Right lobe of liver (tissue), 6 donors: ENCODE data around the gene CYREN. TPM values are rescaled to one million over a fixed set of nuclear protein-coding genes. Genes with fewer than 3 reads are reported as not detected.

Experiments
- ATAC-seq, 4 donors: fragments of 200-7000 bp; cut with Tn5 transposase; one replicate each; pipeline ENCODE4 v1.9.1; 2020; ENCODE audit warnings: mild to moderate bottlenecking in 4 of 4, moderate library complexity in 4 of 4
- DNase-seq, 3 donors: peaks; one replicate each; pipeline ENCODE4 v3.0.0-alpha.2; 2020
- H3K27ac ChIP-seq, 3 donors: fragments of 200-600 bp; one replicate each; pipeline ENCODE4 v1.8.0; 2022
- H3K27me3 ChIP-seq, 2 donors: fragments of 200-600 bp; one replicate each; pipeline ENCODE4 v1.8.0; 2022
- H3K36me3 ChIP-seq, 4 donors: fragments of 200-600 bp; sonication (generic) in 1 of 4; one replicate each; pipeline versions ENCODE4 v1.5.1 to v1.8.0; 2017 to 2022; ENCODE audit warnings: control low read depth in 1 of 4
- H3K4me1 ChIP-seq, 4 donors: fragments of 200-600 bp; sonication (generic) in 1 of 4; one replicate each; pipeline versions ENCODE4 v1.5.1 to v1.8.0; 2017 to 2022; ENCODE audit warnings: control low read depth in 1 of 4
- H3K4me3 ChIP-seq, 3 donors: fragments of 200-600 bp; one replicate each; pipeline ENCODE4 v1.8.0; 2022
- H3K9me3 ChIP-seq, 4 donors: fragments of 200-600 bp; sonication (generic) in 1 of 4; one replicate each; pipeline versions ENCODE4 v1.5.1 to v1.8.0; 2017 to 2022; ENCODE audit warnings: control low read depth in 1 of 4
- POLR2A ChIP-seq: fragments of 450-650 bp; IDR thresholded peaks from one replicate; pipeline ENCODE4 v1.6.1; 2017; ENCODE audit warnings: antibody characterized with exemption, mild to moderate bottlenecking
- WGBS: methylation state at CpG from one replicate; pipeline ENCODE4 v1.1.6; 2018; ENCODE audit warnings: low coverage, low lambda C conversion rate; ENCODE audit not compliant: insufficient coverage; ENCODE audit errors: missing lambda C conversion rate; 5-methylcytosine and 5-hydroxymethylcytosine counted together
- intact Hi-C, 2 donors: fragments of 100-400 bp; cut with DNase I; formaldehyde crosslinking; loops; one replicate each; pipeline versions ENCODE4 v1.11.2 to v1.14.1; 2022
- total RNA-seq, 6 experiments: library from RNA; depleted of rRNA in 2 of 6; stranded (reverse); fragments of >200 nt in 2 of 6; fragmentation: NEBNext Ultra II Directional in 3 of 6; extraction: Animal tissue kit (Norgen Biotek cat#: 25700) in 3 of 6; gene quantifications; one replicate each; pipeline versions ENCODE4 v1.1.0 to v1.2.4, GENCODE V29; 2016 to 2023
- TF ChIP-seq, protein P1 (sequence below), 4 donors: fragments of 200-600 bp in 3 of 4; fragments of 450-650 bp in 1 of 4; IDR thresholded peaks; one replicate each; pipeline versions ENCODE4 v1.5.1 to v1.8.0; 2016 to 2022; ENCODE audit warnings: antibody characterized with exemption in 4 of 4, mild to moderate bottlenecking in 2 of 4
- donor health status: DM: no; HTN: yes; CAD: no.
- donor health status: DM: no; HTN: no; CAD: no.
- donor health status: DM: no; HTN: no; CAD: no.
- donor health status: DM: no; HTN: yes; CAD: no.
- donor health status: DM: no; HTN: yes; CAD: no.

The CYREN gene
- total RNA-seq, 6 experiments from 2014 or later: 11.5 to 17.1 (median 15.0) TPM

DNA sequence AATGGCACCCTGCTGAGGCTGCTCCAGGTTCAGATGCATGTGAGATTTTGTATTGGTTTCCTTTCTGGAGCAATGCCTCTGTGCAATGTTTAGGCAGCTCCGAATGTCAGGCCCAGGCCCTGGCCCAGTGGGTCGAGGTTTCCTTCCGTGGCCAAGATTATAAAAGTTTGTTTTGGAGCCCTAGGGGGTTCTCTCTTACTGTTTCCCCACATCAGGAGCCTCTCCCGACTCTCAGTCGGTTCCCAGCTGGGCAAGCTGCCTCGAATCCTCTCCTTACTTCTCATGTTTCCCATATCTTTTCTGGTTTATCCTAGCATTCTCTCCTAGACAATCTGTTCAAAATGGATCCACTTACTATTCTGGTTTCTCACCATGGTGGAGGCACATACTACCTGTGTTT lies 11.6 kb downstream of the CYREN start:
- Histone ChIP-seq H3K9me3 (no peaks in the 10 kb centered on the region), H3K27me3 (no peaks in the 10 kb centered on the region), H3K27ac (peak overlapping the region; percentile 22 to 68 (median 48)), H3K36me3 (peaks cover 0 to 3% (median 0%) of the 10 kb centered on the region in 4 donors), H3K4me1 (peaks cover 0 to 54% (median 12%) of the 10 kb centered on the region in 4 donors), H3K4me3 (no peak overlapping the region)
- no peak for DNase-seq
- intact Hi-C loops: no loop called here
- 89% methylated on average over 3 of the region's 6 CpGs for WGBS
- ATAC-seq: no peak
- TF ChIP-seq POLR2A: no peak
- TF ChIP-seq, protein P1, sequence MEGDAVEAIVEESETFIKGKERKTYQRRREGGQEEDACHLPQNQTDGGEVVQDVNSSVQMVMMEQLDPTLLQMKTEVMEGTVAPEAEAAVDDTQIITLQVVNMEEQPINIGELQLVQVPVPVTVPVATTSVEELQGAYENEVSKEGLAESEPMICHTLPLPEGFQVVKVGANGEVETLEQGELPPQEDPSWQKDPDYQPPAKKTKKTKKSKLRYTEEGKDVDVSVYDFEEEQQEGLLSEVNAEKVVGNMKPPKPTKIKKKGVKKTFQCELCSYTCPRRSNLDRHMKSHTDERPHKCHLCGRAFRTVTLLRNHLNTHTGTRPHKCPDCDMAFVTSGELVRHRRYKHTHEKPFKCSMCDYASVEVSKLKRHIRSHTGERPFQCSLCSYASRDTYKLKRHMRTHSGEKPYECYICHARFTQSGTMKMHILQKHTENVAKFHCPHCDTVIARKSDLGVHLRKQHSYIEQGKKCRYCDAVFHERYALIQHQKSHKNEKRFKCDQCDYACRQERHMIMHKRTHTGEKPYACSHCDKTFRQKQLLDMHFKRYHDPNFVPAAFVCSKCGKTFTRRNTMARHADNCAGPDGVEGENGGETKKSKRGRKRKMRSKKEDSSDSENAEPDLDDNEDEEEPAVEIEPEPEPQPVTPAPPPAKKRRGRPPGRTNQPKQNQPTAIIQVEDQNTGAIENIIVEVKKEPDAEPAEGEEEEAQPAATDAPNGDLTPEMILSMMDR (IDR thresholded peaks at IDR 0.05): no peak

DNA sequence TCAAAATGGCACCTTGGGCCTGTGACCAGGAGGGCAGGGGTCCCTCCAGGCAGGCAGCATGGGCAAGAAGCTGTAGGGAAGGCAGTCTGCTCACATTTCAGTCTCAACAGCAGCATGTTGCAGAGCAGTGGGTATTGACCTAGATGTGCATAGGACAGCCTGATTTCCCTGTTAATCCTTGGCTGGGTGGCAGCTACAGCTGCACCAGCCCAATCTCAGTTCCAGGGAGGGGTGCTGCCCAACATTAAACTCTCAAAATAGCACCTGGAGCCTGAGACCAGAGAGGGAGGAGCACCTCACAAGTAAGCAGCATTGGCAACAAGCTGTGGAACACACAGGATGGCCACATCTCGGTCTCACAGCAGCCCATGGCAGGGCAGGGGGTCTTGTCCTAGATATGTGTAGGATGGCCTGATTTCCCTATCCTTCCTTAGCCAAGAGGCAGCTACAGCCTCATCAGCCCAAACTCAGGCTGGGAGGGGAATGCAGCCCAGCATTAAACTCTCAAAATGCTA lies 12.3 kb downstream of the CYREN start:
- H3K27me3 ChIP-seq: no peaks in the 10 kb centered on the region
- no peak for DNase-seq
- no peak overlapping the region for H3K4me3 ChIP-seq
- peaks cover 0 to 3% (median 0%) of the 10 kb centered on the region in 4 donors for H3K36me3 ChIP-seq
- peaks cover 0 to 60% (median 12%) of the 10 kb centered on the region in 4 donors for H3K4me1 ChIP-seq
- no CpG with 5 or more reads among the region's 1 CpG for WGBS
- H3K27ac ChIP-seq: peak overlapping the region in 2 of 3 donors; percentile 48 to 68
- TF ChIP-seq, protein P1 (IDR thresholded peaks at IDR 0.05): no peak
- TF ChIP-seq POLR2A: no peak
- H3K9me3 ChIP-seq: no peaks in the 10 kb centered on the region
- intact Hi-C loops: no loop called here
- no peak for ATAC-seq

DNA sequence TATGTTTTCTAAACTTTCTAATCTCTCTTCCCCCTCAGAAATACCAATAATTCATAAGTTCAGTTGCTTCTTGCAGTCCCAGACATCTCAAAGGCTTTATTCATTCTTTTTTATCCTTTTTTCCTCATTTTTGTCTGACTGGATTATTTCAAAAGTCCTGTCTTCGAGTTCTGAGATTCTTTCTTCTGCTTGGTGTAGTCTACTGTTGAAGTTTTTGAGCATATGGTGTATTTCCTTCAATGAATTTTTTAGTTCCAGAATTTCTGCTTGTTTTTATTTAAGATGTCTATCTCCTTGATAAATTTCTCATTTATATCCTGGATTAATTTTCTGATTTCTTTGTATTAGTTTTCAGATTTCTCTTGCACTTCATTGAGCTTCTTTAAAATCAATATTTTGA lies 14.2 kb downstream of the CYREN start:
- no peak for ATAC-seq
- Histone ChIP-seq H3K36me3 (peaks cover 0 to 2% (median 0%) of the 10 kb centered on the region in 4 donors), H3K9me3 (no peaks in the 10 kb centered on the region), H3K27me3 (no peaks in the 10 kb centered on the region), H3K4me1 (peaks cover 0 to 70% (median 12%) of the 10 kb centered on the region in 4 donors), H3K27ac (no peak overlapping the region), H3K4me3 (no peak overlapping the region)
- no peak for DNase-seq
- intact Hi-C loops: no loop called here
- 92% methylated on average over 1 of the region's 1 CpG for WGBS
- TF ChIP-seq, protein P1 (IDR thresholded peaks at IDR 0.05): no peak
- no peak for TF ChIP-seq POLR2A

DNA sequence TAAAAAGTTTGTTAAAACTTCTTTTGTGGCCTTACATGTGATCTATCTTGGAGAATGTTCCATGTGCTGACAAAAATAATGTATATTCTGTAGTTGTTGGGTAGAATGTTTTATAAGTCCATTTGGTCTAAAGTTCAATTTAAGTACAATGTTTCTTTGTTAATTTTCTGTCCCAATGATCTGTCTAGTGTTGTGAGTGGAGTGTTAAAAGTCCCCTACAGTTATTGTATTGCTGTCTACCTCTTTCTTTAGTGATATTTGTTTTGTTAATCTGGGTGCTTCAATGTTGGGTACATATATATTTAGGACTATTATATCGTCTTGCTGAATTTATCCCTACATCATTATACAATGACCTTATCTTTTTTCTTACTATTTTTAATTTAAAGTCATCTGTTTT lies 15.8 kb downstream of the CYREN start:
- ATAC-seq (no peak), DNase-seq (no peak)
- H3K27me3 ChIP-seq: no peaks in the 10 kb centered on the region
- no peaks in the 10 kb centered on the region for H3K9me3 ChIP-seq
- H3K36me3 ChIP-seq: peaks cover 0 to 2% (median 0%) of the 10 kb centered on the region in 4 donors
- H3K4me3 ChIP-seq: no peak overlapping the region
- intact Hi-C loops: no loop called here
- TF ChIP-seq POLR2A: no peak
- TF ChIP-seq, protein P1 (IDR thresholded peaks at IDR 0.05): no peak
- WGBS: 85% methylated on average over 1 of the region's 1 CpG
- no peak overlapping the region for H3K27ac ChIP-seq
- H3K4me1 ChIP-seq: peaks cover 0 to 60% (median 10%) of the 10 kb centered on the region in 4 donors
